VCaP (cell line): ENCODE results near the gene VPS13D.

Source experiments
- H3K27ac ChIP-seq: fragments of 450-650 bp; 2 replicates; pipeline ENCODE4 v1.5.1; 2017
- CTCF ChIP-seq: fragments of 450-650 bp; conservative IDR thresholded peaks from 2 replicates; pipeline ENCODE4 v1.5.1; 2017; ENCODE audit warnings: mild to moderate bottlenecking, moderate library complexity

VPS13D gene

GRCh38 chr1:12346483-12347151 lies 116.8 kb downstream of the VPS13D start:
- H3K27ac ChIP-seq = no peak overlapping the region
- no peak for TF ChIP-seq CTCF

GRCh38 chr1:12348113-12348512 lies 118.3 kb downstream of the VPS13D start:
- TF ChIP-seq CTCF = no peak
- H3K27ac ChIP-seq = no peak overlapping the region

- H3K27ac ChIP-seq = peak overlapping the region; percentile 83
- TF ChIP-seq CTCF = no peak
Measured at GRCh38 chr1:12353981-12354380, 124.2 kb downstream of the VPS13D start.

- peak overlapping the region; percentile 83 for H3K27ac ChIP-seq
- TF ChIP-seq CTCF = no peak
Measured at GRCh38 chr1:12356004-12356890, 126.4 kb downstream of the VPS13D start.

GRCh38 chr1:12358499-12358898 lies 128.7 kb downstream of the VPS13D start:
- peak overlapping the region; percentile 83 for H3K27ac ChIP-seq
- TF ChIP-seq CTCF = no peak

GRCh38 chr1:12359359-12360133 lies 129.7 kb downstream of the VPS13D start:
- TF ChIP-seq CTCF = no peak
- no peak overlapping the region for H3K27ac ChIP-seq

- no peak for TF ChIP-seq CTCF
- peak overlapping the region; percentile 80 for H3K27ac ChIP-seq
Measured at GRCh38 chr1:12368646-12369045, 138.8 kb downstream of the VPS13D start.
